Measurements from ENCODE around the gene YARS1.

GRCh38 chr1:32742199-32742947 lies 74.8 kb downstream of the YARS1 start:
- TF ChIP-seq CTCF (IDR thresholded peaks at IDR 0.05) = no peak
- no peak for TF ChIP-seq POLR2A (IDR thresholded peaks at IDR 0.05)

Data from lower leg skin (tissue), 3 donors.